Nephron (organoid): ENCODE results near the gene ZIC2.
"Not testable (repeated sequence)": the region's sequence is repeated elsewhere in the genome, so short reads cannot be mapped to it uniquely, and the experiment has no call there.

ENCODE experiments used
- H3K27ac Mint-ChIP-seq, 3 experiments: 2 replicates each; pipeline ENCODE4 v1.8.0; 2020; ENCODE audit warnings: mixed read lengths in 3 of 3, mild to moderate bottlenecking in 2 of 3, moderate library complexity in 1 of 3
- H3K27me3 Mint-ChIP-seq: 2 replicates; pipeline ENCODE4 v1.8.0; 2021; ENCODE audit warnings: low read depth, mild to moderate bottlenecking, moderate library complexity, mixed read lengths
- H3K36me3 Mint-ChIP-seq: 2 replicates; pipeline ENCODE4 v1.8.0; 2020; ENCODE audit warnings: low read depth, mixed read lengths
- H3K4me1 Mint-ChIP-seq: 2 replicates; pipeline ENCODE4 v1.8.0; 2020; ENCODE audit warnings: mixed read lengths
- H3K4me3 Mint-ChIP-seq, 3 experiments: 2 replicates each; pipeline ENCODE4 v1.8.0; 2020; ENCODE audit warnings: mild to moderate bottlenecking in 3 of 3, mixed read lengths in 3 of 3, moderate library complexity in 2 of 3
- H3K9me3 Mint-ChIP-seq: 2 replicates; pipeline ENCODE4 v1.8.0; 2020; ENCODE audit warnings: mixed read lengths
- TF ChIP-seq, protein P1 (sequence below), 3 experiments: fragments of 200-600 bp; sonication (generic); IDR thresholded peaks; one replicate each; pipeline ENCODE4 v1.5.0; 2021; ENCODE audit warnings: antibody characterized with exemption in 3 of 3; ENCODE audit not compliant: unreplicated experiment in 3 of 3

ZIC2 gene

DNA sequence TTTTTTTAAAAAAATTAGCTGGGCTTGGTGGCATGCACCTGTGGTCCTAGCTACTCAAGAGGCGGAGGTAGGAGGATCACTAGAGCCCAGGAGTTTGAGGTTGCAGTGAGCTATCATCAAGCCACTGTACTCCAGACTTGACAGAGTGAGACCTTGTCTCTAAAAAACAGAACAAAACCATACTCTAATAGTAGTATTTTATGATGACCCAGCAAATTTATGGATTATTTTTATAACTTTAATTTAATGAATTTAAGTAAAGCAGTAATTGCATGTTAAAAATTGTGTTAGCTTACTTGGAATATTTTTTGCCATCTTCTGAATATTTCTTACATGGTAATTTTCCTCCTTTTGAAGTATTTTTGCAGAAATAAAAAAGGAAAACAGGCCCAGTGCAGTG, 48.3 kb downstream of the ZIC2 start:
- Mint-ChIP-seq H3K27me3 (no peaks in the 10 kb centered on the region), H3K4me3 (no peak overlapping the region), H3K4me1 (no peaks in the 10 kb centered on the region), H3K9me3 (peaks cover 2% of the 10 kb centered on the region), H3K36me3 (no peaks in the 10 kb centered on the region), H3K27ac (no peak overlapping the region)
- TF ChIP-seq, protein P1, sequence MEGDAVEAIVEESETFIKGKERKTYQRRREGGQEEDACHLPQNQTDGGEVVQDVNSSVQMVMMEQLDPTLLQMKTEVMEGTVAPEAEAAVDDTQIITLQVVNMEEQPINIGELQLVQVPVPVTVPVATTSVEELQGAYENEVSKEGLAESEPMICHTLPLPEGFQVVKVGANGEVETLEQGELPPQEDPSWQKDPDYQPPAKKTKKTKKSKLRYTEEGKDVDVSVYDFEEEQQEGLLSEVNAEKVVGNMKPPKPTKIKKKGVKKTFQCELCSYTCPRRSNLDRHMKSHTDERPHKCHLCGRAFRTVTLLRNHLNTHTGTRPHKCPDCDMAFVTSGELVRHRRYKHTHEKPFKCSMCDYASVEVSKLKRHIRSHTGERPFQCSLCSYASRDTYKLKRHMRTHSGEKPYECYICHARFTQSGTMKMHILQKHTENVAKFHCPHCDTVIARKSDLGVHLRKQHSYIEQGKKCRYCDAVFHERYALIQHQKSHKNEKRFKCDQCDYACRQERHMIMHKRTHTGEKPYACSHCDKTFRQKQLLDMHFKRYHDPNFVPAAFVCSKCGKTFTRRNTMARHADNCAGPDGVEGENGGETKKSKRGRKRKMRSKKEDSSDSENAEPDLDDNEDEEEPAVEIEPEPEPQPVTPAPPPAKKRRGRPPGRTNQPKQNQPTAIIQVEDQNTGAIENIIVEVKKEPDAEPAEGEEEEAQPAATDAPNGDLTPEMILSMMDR (IDR thresholded peaks at IDR 0.05; ENCODE audit: unreplicated experiment in 3 of 3) = no peak

DNA sequence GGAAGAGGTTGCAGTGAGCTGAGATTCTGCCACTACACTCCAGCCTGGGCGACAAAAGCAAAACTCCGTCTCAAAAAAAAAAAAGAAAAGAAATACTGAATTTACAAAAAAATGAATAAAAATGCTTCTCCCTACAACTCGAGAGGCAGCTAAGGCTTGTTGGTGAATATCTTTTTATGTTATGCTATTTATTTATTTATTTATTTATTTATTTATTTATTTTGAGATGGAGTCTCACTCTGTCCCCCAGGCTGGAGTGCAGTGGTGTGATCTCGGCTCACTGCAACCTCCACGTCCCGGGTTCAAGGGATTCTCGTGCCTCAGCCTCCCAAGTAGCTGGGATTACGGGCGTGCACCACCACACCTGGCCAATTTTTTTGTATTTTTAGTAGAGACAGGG, 51.1 kb downstream of the ZIC2 start:
- H3K4me3 Mint-ChIP-seq, H3K27ac Mint-ChIP-seq, H3K36me3 Mint-ChIP-seq, H3K4me1 Mint-ChIP-seq, H3K27me3 Mint-ChIP-seq, H3K9me3 Mint-ChIP-seq: not testable (repeated sequence)

GRCh38 chr13:100035936-100036335, 54.4 kb downstream of the ZIC2 start:
- Mint-ChIP-seq H3K9me3 (peaks cover 2% of the 10 kb centered on the region), H3K4me3 (no peak overlapping the region), H3K4me1 (peaks cover 10% of the 10 kb centered on the region), H3K27me3 (no peaks in the 10 kb centered on the region), H3K27ac (no peak overlapping the region), H3K36me3 (no peaks in the 10 kb centered on the region)
- TF ChIP-seq, protein P1 (IDR thresholded peaks at IDR 0.05; ENCODE audit: unreplicated experiment in 3 of 3) = no peak
